PFSK-1 (cell line): ENCODE results near the gene CASR.

Source experiments
- POLR2AphosphoS5 ChIP-seq: IDR thresholded peaks from 2 replicates; pipeline ENCODE4 v1.6.1; 2012; ENCODE audit warnings: low read depth, mild to moderate bottlenecking, control low read depth, low read length, moderate library complexity
- TAF1 ChIP-seq: IDR thresholded peaks from 2 replicates; pipeline ENCODE4 v1.6.1; 2012; ENCODE audit warnings: low read length, control low read depth, borderline replicate concordance; ENCODE audit not compliant: insufficient read depth

GRCh38 chr3:122233101-122233952 lies 49.9 kb downstream of the CASR start:
- no peak for TF ChIP-seq POLR2AphosphoS5
- TF ChIP-seq TAF1: no peak
